ENCODE measurements around the gene PTCH2.
A peak's percentile ranks its signal among the peaks of the same experiment; 100 is the strongest.

PTCH2 gene

GRCh38 chr1:44835738-44836675 is 7.0 kb downstream of the PTCH2 start:
- ATAC-seq, result peak; percentile 95
- TF ChIP-seq PPARA (CRISPR knock-in tag; IDR thresholded peaks at IDR 0.05; ENCODE audit: borderline replicate concordance) (no peak), ZFP3 (CRISPR knock-in tag; IDR thresholded peaks at IDR 0.05) (no peak), TOX (CRISPR knock-in tag; IDR thresholded peaks at IDR 0.05; ENCODE audit: borderline replicate concordance) (no peak), TSHZ2 (CRISPR knock-in tag; IDR thresholded peaks at IDR 0.05) (no peak), SNAI2 (CRISPR knock-in tag; IDR thresholded peaks at IDR 0.05) (no peak), RARB (CRISPR knock-in tag; IDR thresholded peaks at IDR 0.05) (no peak), ZNF565 (CRISPR knock-in tag; conservative IDR thresholded peaks at IDR 0.05; ENCODE audit: low read depth) (no peak)
- TF ChIP-seq, protein P1, sequence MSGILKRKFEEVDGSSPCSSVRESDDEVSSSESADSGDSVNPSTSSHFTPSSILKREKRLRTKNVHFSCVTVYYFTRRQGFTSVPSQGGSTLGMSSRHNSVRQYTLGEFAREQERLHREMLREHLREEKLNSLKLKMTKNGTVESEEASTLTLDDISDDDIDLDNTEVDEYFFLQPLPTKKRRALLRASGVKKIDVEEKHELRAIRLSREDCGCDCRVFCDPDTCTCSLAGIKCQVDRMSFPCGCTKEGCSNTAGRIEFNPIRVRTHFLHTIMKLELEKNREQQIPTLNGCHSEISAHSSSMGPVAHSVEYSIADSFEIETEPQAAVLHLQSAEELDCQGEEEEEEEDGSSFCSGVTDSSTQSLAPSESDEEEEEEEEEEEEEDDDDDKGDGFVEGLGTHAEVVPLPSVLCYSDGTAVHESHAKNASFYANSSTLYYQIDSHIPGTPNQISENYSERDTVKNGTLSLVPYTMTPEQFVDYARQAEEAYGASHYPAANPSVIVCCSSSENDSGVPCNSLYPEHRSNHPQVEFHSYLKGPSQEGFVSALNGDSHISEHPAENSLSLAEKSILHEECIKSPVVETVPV (CRISPR knock-in tag; IDR thresholded peaks at IDR 0.05), result no peak

- no peak for ATAC-seq
- TF ChIP-seq ARNTL (CRISPR knock-in tag; IDR thresholded peaks at IDR 0.05; ENCODE audit: borderline replicate concordance, low read depth), result no peak
Measured at GRCh38 chr1:44834328-44834727, 8.7 kb downstream of the PTCH2 start.

GRCh38 chr1:44832056-44832705 is 10.9 kb downstream of the PTCH2 start:
- ATAC-seq, result no peak
- TF ChIP-seq CREB5 (CRISPR knock-in tag; IDR thresholded peaks at IDR 0.05; ENCODE audit: low read depth) (no peak), TCF4 (CRISPR knock-in tag; IDR thresholded peaks at IDR 0.05; ENCODE audit: borderline replicate concordance) (no peak), ZNF70 (CRISPR knock-in tag; IDR thresholded peaks at IDR 0.05) (no peak), ARNTL (CRISPR knock-in tag; IDR thresholded peaks at IDR 0.05; ENCODE audit: borderline replicate concordance, low read depth) (no peak), GLIS3 (CRISPR knock-in tag; IDR thresholded peaks at IDR 0.05) (no peak)

DNA sequence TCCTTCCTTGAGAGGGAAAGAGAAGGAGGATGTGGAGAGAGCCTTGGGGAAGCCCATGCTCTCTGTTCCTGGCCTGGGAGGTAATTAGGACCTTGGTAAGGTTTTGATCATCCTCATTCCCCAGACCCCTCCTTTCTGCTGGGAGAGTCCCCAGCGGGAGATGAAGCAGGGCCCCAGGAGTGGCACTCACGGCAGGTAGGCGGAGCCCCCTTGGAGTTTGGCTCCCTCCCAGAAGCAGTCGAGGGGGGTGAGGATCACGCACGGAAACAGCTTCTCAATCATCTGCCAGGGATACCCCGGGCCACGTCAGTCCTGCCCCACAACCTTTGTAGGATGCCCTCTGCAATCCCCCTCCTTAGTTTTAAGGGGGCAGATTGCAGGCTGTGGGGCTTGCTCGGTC is 11.5 kb downstream of the PTCH2 start:
- TF ChIP-seq, protein P2, sequence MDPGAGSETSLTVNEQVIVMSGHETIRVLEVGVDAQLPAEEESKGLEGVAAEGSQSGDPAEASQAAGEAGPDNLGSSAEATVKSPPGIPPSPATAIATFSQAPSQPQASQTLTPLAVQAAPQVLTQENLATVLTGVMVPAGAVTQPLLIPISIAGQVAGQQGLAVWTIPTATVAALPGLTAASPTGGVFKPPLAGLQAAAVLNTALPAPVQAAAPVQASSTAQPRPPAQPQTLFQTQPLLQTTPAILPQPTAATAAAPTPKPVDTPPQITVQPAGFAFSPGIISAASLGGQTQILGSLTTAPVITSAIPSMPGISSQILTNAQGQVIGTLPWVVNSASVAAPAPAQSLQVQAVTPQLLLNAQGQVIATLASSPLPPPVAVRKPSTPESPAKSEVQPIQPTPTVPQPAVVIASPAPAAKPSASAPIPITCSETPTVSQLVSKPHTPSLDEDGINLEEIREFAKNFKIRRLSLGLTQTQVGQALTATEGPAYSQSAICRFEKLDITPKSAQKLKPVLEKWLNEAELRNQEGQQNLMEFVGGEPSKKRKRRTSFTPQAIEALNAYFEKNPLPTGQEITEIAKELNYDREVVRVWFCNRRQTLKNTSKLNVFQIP (CRISPR knock-in tag; IDR thresholded peaks at IDR 0.05; ENCODE audit: borderline replicate concordance, low read depth), result no peak
- TF ChIP-seq SNAI2 (CRISPR knock-in tag; IDR thresholded peaks at IDR 0.05) (no peak), ARNTL (CRISPR knock-in tag; IDR thresholded peaks at IDR 0.05; ENCODE audit: borderline replicate concordance, low read depth) (no peak), ZNF8 (CRISPR knock-in tag; IDR thresholded peaks at IDR 0.05) (no peak), TCF4 (CRISPR knock-in tag; IDR thresholded peaks at IDR 0.05; ENCODE audit: borderline replicate concordance) (no peak), BACH2 (CRISPR knock-in tag; IDR thresholded peaks at IDR 0.05; ENCODE audit: borderline replicate concordance) (no peak), CREB5 (CRISPR knock-in tag; IDR thresholded peaks at IDR 0.05; ENCODE audit: low read depth) (no peak), ISL1 (CRISPR knock-in tag; IDR thresholded peaks at IDR 0.05) (no peak), ESRRG (CRISPR knock-in tag; IDR thresholded peaks at IDR 0.05) (no peak), ZFP3 (CRISPR knock-in tag; IDR thresholded peaks at IDR 0.05) (no peak), ZNF565 (CRISPR knock-in tag; conservative IDR thresholded peaks at IDR 0.05; ENCODE audit: low read depth) (no peak), TOX (CRISPR knock-in tag; IDR thresholded peaks at IDR 0.05; ENCODE audit: borderline replicate concordance) (no peak), OSR1 (CRISPR knock-in tag; IDR thresholded peaks at IDR 0.05) (no peak), PPARA (CRISPR knock-in tag; IDR thresholded peaks at IDR 0.05; ENCODE audit: borderline replicate concordance) (no peak), ZNF70 (CRISPR knock-in tag; IDR thresholded peaks at IDR 0.05) (no peak)
- no peak for ATAC-seq
